ENCODE measurements around the gene GPX6. TPM values are rescaled to one million over a fixed set of nuclear protein-coding genes. Genes with fewer than 3 reads are reported as not detected.
A peak's percentile ranks its signal among the peaks of the same experiment; 100 is the strongest.
"Not testable (repeated sequence)": the region's sequence is repeated elsewhere in the genome, so short reads cannot be mapped to it uniquely, and the experiment has no call there.

GPX6 gene
- total RNA-seq, 1 experiment from 2014 or later = not detected

- not testable (repeated sequence) for H3K36me3 ChIP-seq (replicated peaks; ENCODE audit: control insufficient read depth, insufficient read depth, low read length); H3K4me3 ChIP-seq (ENCODE audit: insufficient read depth, low read depth, low read length); DNase-seq; H3K27me3 ChIP-seq (ENCODE audit: control insufficient read depth, insufficient read depth, low read length)
Measured at GRCh38 chr6:28502709-28503305, 12.8 kb downstream of the GPX6 start.

GRCh38 chr6:28502136-28502535 lies 13.5 kb downstream of the GPX6 start:
- H3K36me3 ChIP-seq (replicated peaks; ENCODE audit: control insufficient read depth, insufficient read depth, low read length); H3K4me3 ChIP-seq (ENCODE audit: insufficient read depth, low read depth, low read length); H3K27me3 ChIP-seq (ENCODE audit: control insufficient read depth, insufficient read depth, low read length); DNase-seq: not testable (repeated sequence)

GRCh38 chr6:28501259-28501658 lies 14.3 kb downstream of the GPX6 start:
- no peak for DNase-seq
- no peaks in the 10 kb centered on the region for H3K27me3 ChIP-seq (ENCODE audit: control insufficient read depth, insufficient read depth, low read length)
- H3K36me3 ChIP-seq (replicated peaks; ENCODE audit: control insufficient read depth, insufficient read depth, low read length) = no peaks in the 10 kb centered on the region
- H3K4me3 ChIP-seq (ENCODE audit: insufficient read depth, low read depth, low read length) = no peak overlapping the region

GRCh38 chr6:28497893-28498292 lies 17.7 kb downstream of the GPX6 start:
- Histone ChIP-seq H3K27me3 (ENCODE audit: control insufficient read depth, insufficient read depth, low read length) (no peaks in the 10 kb centered on the region), H3K4me3 (ENCODE audit: insufficient read depth, low read depth, low read length) (no peak overlapping the region), H3K36me3 (replicated peaks; ENCODE audit: control insufficient read depth, insufficient read depth, low read length) (no peaks in the 10 kb centered on the region)
- DNase-seq = no peak

DNA sequence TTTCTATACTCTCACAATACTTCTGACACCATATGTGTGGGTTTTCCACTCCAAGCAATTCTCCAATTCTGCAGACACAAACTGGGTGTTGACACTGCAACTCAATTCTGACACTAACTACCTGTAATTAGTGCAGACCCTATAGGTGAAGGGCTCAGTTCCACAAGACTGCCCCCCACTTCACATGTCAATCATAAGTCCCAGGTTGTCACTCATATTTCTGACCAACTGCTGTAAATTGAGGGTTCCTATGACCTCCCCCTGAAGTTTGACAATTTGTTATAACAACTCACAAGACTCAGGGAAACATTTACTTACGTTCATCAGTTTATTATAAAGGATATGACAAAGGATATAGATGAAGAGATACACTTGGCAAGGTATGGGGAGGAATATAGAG lies 18.3 kb downstream of the GPX6 start:
- Histone ChIP-seq H3K4me3 (ENCODE audit: insufficient read depth, low read depth, low read length) (no peak overlapping the region), H3K36me3 (replicated peaks; ENCODE audit: control insufficient read depth, insufficient read depth, low read length) (no peaks in the 10 kb centered on the region), H3K27me3 (ENCODE audit: control insufficient read depth, insufficient read depth, low read length) (no peaks in the 10 kb centered on the region)
- DNase-seq = no peak

DNA sequence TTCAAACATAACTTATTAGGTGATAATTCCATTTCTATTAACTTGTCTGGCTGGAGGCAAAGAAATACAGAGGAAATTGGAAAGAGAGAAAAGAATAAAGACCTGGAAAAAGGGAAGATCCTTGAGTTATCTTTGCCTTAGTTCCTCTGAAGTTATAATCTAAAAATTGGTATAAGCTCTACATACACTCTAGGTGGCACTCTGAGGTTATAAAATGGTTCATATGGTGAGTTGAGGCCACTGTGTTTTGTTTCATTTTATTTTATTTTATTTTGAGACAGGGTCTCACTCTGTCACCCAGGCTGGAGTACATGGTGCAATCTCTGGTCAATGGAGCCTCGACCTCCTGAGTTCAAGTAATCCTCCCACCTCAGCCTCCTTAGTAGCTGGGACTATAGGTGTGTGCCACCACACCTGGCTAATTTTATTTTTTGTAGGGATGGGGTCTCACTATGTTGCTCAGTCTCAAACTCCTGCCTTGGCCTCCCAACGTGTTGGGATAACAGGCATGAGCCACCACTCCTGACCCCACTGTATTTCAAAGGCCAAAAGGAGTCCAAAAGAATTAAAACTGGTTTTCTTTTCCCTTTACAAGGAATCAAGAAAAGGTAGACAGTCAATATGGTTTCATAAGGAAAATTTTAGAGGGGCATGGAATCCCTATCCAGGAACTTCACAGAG lies 19.4 kb downstream of the GPX6 start:
- H3K4me3 ChIP-seq (ENCODE audit: insufficient read depth, low read depth, low read length) = no peak overlapping the region
- DNase-seq = no peak
- H3K27me3 ChIP-seq (ENCODE audit: control insufficient read depth, insufficient read depth, low read length) = no peaks in the 10 kb centered on the region
- no peaks in the 10 kb centered on the region for H3K36me3 ChIP-seq (replicated peaks; ENCODE audit: control insufficient read depth, insufficient read depth, low read length)

DNA sequence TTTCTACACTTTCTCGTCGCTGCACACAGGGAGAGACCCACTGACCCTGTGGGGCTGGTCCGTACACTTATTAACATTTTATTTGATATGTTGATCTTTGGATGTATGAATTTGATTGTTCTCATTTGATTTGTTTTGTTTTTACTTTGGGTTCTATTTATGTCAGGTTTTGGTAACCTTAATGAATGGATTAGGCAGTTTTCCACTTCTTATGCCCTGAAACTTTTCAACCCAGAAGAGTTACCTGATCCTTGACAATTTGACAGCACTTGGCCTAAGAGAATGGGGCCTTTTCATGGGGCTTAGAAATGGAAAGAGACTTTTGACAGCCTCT lies 23.6 kb downstream of the GPX6 start:
- Histone ChIP-seq H3K36me3 (replicated peaks; ENCODE audit: control insufficient read depth, insufficient read depth, low read length) (no peaks in the 10 kb centered on the region), H3K27me3 (ENCODE audit: control insufficient read depth, insufficient read depth, low read length) (peaks cover 4% of the 10 kb centered on the region; the same call in 1 of the 2 replicates), H3K4me3 (ENCODE audit: insufficient read depth, low read depth, low read length) (peak overlapping the region; percentile 12; the same call in 1 of the 2 replicates)
- DNase-seq = no peak

DNA sequence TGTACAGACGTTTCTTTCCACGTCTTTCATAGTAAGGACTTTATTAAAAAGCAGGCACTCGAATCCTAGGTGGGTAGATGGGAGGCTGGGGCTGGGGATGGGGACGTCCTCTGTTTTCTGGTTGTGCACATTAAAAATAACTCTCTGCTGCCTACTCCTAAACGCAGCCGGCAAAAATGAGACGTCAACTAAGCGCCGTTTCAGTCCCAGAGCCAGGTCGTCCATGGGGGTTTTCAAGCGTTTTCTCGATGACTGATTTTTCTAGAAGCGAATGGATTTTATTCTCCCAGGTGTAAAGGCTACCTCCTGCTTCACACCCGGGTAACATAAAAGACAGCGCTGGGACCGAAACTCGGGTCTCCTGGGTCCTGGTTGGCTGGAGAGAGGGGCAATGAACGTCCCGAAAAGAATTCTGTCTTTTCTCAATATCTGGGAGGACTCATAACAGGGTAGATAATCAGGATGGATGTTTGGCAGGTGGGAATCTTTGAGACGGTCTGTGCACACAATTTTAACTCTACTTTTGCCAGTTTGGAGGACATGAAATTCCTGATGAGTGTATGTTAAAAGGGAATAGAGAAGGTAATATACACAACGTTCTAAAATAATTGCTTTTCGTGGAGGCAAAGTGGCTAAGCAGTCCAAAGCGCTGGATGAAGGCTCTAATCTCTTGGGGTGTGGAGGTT lies 25.2 kb downstream of the GPX6 start:
- Histone ChIP-seq H3K27me3 (ENCODE audit: control insufficient read depth, insufficient read depth, low read length) (peaks cover 4% of the 10 kb centered on the region; the same call in 1 of the 2 replicates), H3K4me3 (ENCODE audit: insufficient read depth, low read depth, low read length) (peak overlapping the region; percentile 50), H3K36me3 (replicated peaks; ENCODE audit: control insufficient read depth, insufficient read depth, low read length) (no peaks in the 10 kb centered on the region)
- DNase-seq = peak; percentile 31

GRCh38 chr6:28489366-28490204 lies 26.0 kb downstream of the GPX6 start:
- DNase-seq = peak; percentile 87
- H3K4me3 ChIP-seq (ENCODE audit: insufficient read depth, low read depth, low read length) = peak overlapping the region; percentile 50
- peaks cover 4% of the 10 kb centered on the region; the same call in 1 of the 2 replicates for H3K27me3 ChIP-seq (ENCODE audit: control insufficient read depth, insufficient read depth, low read length)
- H3K36me3 ChIP-seq (replicated peaks; ENCODE audit: control insufficient read depth, insufficient read depth, low read length) = no peaks in the 10 kb centered on the region

DNA sequence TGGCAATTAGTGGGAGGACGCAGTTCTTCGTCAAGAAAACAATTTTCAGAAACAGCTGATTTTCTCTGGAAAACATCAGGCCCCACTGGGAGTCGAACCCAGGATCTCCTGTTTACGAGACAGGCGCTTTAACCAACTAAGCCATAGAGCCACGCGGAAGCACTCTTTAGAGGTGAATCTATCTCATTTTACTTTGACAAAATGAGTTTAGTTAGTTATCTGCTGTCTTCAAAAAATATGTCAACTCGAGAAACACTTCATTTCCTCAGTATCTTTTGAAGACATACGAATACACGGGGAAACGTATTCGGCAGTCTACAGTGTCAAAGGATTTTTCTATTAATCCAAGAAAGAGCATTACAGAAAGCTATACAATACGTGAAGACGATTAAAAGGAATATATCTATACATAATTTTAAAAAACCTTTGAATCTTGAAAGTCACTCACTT lies 26.7 kb downstream of the GPX6 start:
- no peaks in the 10 kb centered on the region for H3K36me3 ChIP-seq (replicated peaks; ENCODE audit: control insufficient read depth, insufficient read depth, low read length)
- H3K4me3 ChIP-seq (ENCODE audit: insufficient read depth, low read depth, low read length) = peak overlapping the region; percentile 50
- H3K27me3 ChIP-seq (ENCODE audit: control insufficient read depth, insufficient read depth, low read length) = peaks cover 4% of the 10 kb centered on the region; the same call in 1 of the 2 replicates
- DNase-seq = peak; percentile 43

GRCh38 chr6:28486988-28487742 lies 28.4 kb downstream of the GPX6 start:
- H3K4me3 ChIP-seq (ENCODE audit: insufficient read depth, low read depth, low read length) = no peak overlapping the region
- H3K27me3 ChIP-seq (ENCODE audit: control insufficient read depth, insufficient read depth, low read length) = peaks cover 4% of the 10 kb centered on the region; the same call in 1 of the 2 replicates
- DNase-seq = no peak
- no peaks in the 10 kb centered on the region for H3K36me3 ChIP-seq (replicated peaks; ENCODE audit: control insufficient read depth, insufficient read depth, low read length)

GRCh38 chr6:28486533-28486932 lies 29.1 kb downstream of the GPX6 start:
- Histone ChIP-seq H3K27me3 (ENCODE audit: control insufficient read depth, insufficient read depth, low read length) (peaks cover 4% of the 10 kb centered on the region; the same call in 1 of the 2 replicates), H3K4me3 (ENCODE audit: insufficient read depth, low read depth, low read length) (no peak overlapping the region), H3K36me3 (replicated peaks; ENCODE audit: control insufficient read depth, insufficient read depth, low read length) (no peaks in the 10 kb centered on the region)
- no peak for DNase-seq

GRCh38 chr6:28485482-28485881 lies 30.1 kb downstream of the GPX6 start:
- Histone ChIP-seq H3K27me3 (ENCODE audit: control insufficient read depth, insufficient read depth, low read length) (peaks cover 2% of the 10 kb centered on the region; the same call in 1 of the 2 replicates), H3K4me3 (ENCODE audit: insufficient read depth, low read depth, low read length) (no peak overlapping the region), H3K36me3 (replicated peaks; ENCODE audit: control insufficient read depth, insufficient read depth, low read length) (no peaks in the 10 kb centered on the region)
- no peak for DNase-seq

Measured in H7 (cell line).